Endodermal cell (in vitro differentiated cells): ENCODE results near the gene SRD5A1. TPM values are rescaled to one million over a fixed set of nuclear protein-coding genes. Genes with fewer than 3 reads are reported as not detected.
A peak's percentile ranks its signal among the peaks of the same experiment; 100 is the strongest.

Source experiments
- DNase-seq: peaks from one replicate; pipeline ENCODE4 v3.0.0-alpha.2; 2017
- H3K27ac ChIP-seq: 2 replicates; pipeline ENCODE4 v1.5.1; 2013; ENCODE audit warnings: mild to moderate bottlenecking, low read depth, low read length, moderate library complexity
- H3K27me3 ChIP-seq: 2 replicates; pipeline ENCODE4 v1.6.1; 2013; ENCODE audit warnings: mild to moderate bottlenecking, low read length, moderate library complexity; ENCODE audit not compliant: insufficient read depth, control insufficient read depth, poor library complexity, severe bottlenecking
- H3K36me3 ChIP-seq: 2 replicates; pipeline ENCODE4 v1.7.0; 2013; ENCODE audit warnings: mild to moderate bottlenecking, low read length, moderate library complexity; ENCODE audit not compliant: control insufficient read depth, insufficient read depth
- H3K4me1 ChIP-seq: one replicate; pipeline ENCODE4 v1.7.0; 2013; ENCODE audit warnings: low read length; ENCODE audit not compliant: control insufficient read depth, insufficient read depth
- H3K4me3 ChIP-seq: 2 replicates; pipeline ENCODE4 v1.5.1; 2013; ENCODE audit warnings: mild to moderate bottlenecking, low read length, moderate library complexity
- H3K9ac ChIP-seq: 2 replicates; pipeline ENCODE4 v1.6.1; 2013; ENCODE audit warnings: mild to moderate bottlenecking, low read length, moderate library complexity; ENCODE audit not compliant: poor library complexity, severe bottlenecking; ENCODE audit errors: extremely low read depth
- H3K9me3 ChIP-seq: 2 replicates; pipeline ENCODE4 v1.6.1; 2013; ENCODE audit warnings: mild to moderate bottlenecking, low read length, moderate library complexity; ENCODE audit not compliant: control insufficient read depth
- H3K27ac Mint-ChIP-seq: 2 replicates; pipeline ENCODE4 v1.8.0; 2020; ENCODE audit warnings: mixed read lengths
- H3K27me3 Mint-ChIP-seq: 2 replicates; pipeline ENCODE4 v1.8.0; 2021; ENCODE audit warnings: mild to moderate bottlenecking, mixed read lengths; ENCODE audit not compliant: insufficient read depth
- H3K36me3 Mint-ChIP-seq: 2 replicates; pipeline ENCODE4 v1.8.0; 2020; ENCODE audit warnings: low read depth, mixed read lengths
- H3K4me1 Mint-ChIP-seq: 2 replicates; pipeline ENCODE4 v1.8.0; 2020; ENCODE audit warnings: mixed read lengths
- H3K4me3 Mint-ChIP-seq: 2 replicates; pipeline ENCODE4 v1.8.0; 2020; ENCODE audit warnings: mild to moderate bottlenecking, moderate library complexity, mixed read lengths
- H3K9me3 Mint-ChIP-seq: 2 replicates; pipeline ENCODE4 v1.8.0; 2020; ENCODE audit warnings: mild to moderate bottlenecking, mixed read lengths
- WGBS, 2 experiments: methylation state at CpG; one replicate each; pipeline versions ENCODE4 v1.1.5 to v1.1.7; 2013; ENCODE audit warnings: missing lambda C conversion rate in 2 of 2, mixed read lengths in 1 of 2; ENCODE audit not compliant: insufficient coverage in 1 of 2, insufficient read length in 1 of 2; 5-methylcytosine and 5-hydroxymethylcytosine counted together
- total RNA-seq, 2 donors: library from RNA; stranded (reverse); fragmentation: NEBNext Ultra II Directional in 1 of 2; extraction: Animal tissue kit (Norgen Biotek cat#: 25700) in 1 of 2; gene quantifications; 2 replicates in 1 of 2; 3 replicates in 1 of 2; pipeline ENCODE4 v1.2.1, GENCODE V29; 2021
- TF ChIP-seq, protein P1 (sequence below): fragments of 200-600 bp; sonication (generic); conservative IDR thresholded peaks from 2 replicates; pipeline ENCODE4 v1.5.0; 2021; ENCODE audit warnings: antibody characterized with exemption, mild to moderate bottlenecking

Gene SRD5A1
- total RNA-seq, 2 donors from 2014 or later = 15.0 to 16.2 TPM

GRCh38 chr5:6604341-6604740 lies 28.9 kb upstream of the SRD5A1 start:
- Mint-ChIP-seq H3K27me3 (no peaks in the 10 kb centered on the region), H3K36me3 (peaks cover 84% of the 10 kb centered on the region), H3K27ac (no peak overlapping the region), H3K4me3 (no peak overlapping the region), H3K4me1 (no peaks in the 10 kb centered on the region), H3K9me3 (no peaks in the 10 kb centered on the region)
- Histone ChIP-seq H3K4me3 (no peak overlapping the region), H3K9ac (no peak overlapping the region), H3K9me3 (no peaks in the 10 kb centered on the region), H3K36me3 (peaks cover 97% of the 10 kb centered on the region), H3K27me3 (no peaks in the 10 kb centered on the region), H3K4me1 (no peaks in the 10 kb centered on the region), H3K27ac (no peak overlapping the region)
- WGBS, 2 experiments = 91 to 100% methylated on average over 2 to 6 of the region's 6 CpGs
- DNase-seq = peak; percentile 26
- TF ChIP-seq, protein P1, sequence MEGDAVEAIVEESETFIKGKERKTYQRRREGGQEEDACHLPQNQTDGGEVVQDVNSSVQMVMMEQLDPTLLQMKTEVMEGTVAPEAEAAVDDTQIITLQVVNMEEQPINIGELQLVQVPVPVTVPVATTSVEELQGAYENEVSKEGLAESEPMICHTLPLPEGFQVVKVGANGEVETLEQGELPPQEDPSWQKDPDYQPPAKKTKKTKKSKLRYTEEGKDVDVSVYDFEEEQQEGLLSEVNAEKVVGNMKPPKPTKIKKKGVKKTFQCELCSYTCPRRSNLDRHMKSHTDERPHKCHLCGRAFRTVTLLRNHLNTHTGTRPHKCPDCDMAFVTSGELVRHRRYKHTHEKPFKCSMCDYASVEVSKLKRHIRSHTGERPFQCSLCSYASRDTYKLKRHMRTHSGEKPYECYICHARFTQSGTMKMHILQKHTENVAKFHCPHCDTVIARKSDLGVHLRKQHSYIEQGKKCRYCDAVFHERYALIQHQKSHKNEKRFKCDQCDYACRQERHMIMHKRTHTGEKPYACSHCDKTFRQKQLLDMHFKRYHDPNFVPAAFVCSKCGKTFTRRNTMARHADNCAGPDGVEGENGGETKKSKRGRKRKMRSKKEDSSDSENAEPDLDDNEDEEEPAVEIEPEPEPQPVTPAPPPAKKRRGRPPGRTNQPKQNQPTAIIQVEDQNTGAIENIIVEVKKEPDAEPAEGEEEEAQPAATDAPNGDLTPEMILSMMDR = no peak

GRCh38 chr5:6604946-6605345 lies 28.3 kb upstream of the SRD5A1 start:
- H3K27ac Mint-ChIP-seq = peak overlapping the region; percentile 17
- TF ChIP-seq, protein P1 = no peak
- Histone ChIP-seq H3K36me3 (peaks cover 98% of the 10 kb centered on the region), H3K4me1 (no peaks in the 10 kb centered on the region), H3K27me3 (no peaks in the 10 kb centered on the region), H3K4me3 (no peak overlapping the region), H3K9me3 (no peaks in the 10 kb centered on the region), H3K27ac (no peak overlapping the region), H3K9ac (no peak overlapping the region)
- H3K36me3 Mint-ChIP-seq = peaks cover 88% of the 10 kb centered on the region
- no peak overlapping the region for H3K4me3 Mint-ChIP-seq
- no peaks in the 10 kb centered on the region for H3K4me1 Mint-ChIP-seq
- WGBS, 2 experiments = 94 to 96% methylated on average over 11 to 12 of the region's 12 CpGs
- DNase-seq = peak; percentile 47
- no peaks in the 10 kb centered on the region for H3K9me3 Mint-ChIP-seq
- no peaks in the 10 kb centered on the region for H3K27me3 Mint-ChIP-seq

DNA sequence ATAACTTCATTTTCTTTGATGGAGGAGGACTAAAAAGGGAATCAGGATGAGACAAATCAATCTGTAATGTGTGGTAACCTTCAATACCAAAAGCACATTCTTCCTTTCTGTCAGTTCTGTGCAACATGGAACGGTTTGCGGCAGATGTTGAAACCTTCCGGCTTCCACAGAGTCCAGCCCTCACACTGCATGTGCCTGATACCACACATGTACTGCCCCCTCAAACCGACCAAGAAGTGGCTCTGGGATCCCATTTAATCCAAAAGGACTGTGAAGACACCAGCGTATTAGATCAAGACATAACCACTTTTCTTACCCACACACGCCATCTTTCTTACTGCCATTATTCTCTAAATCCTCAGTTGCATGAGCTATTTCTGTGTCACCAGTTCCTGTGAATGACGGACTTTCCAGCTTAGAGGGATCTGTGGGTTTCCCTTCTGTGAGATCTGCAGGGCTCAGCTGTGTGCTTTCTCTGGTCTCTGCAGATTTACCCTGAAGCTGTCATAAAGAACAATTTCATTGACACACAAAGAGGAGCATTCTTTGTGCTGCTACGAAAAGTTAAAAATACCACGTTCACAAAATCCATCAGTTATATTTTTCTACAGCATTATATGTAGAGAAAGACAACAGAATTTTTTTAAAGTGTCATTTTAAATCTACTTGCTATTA lies 26.2 kb upstream of the SRD5A1 start:
- no peak for DNase-seq
- Mint-ChIP-seq H3K9me3 (no peaks in the 10 kb centered on the region), H3K36me3 (peaks cover 85% of the 10 kb centered on the region), H3K27ac (no peak overlapping the region), H3K4me3 (no peak overlapping the region), H3K27me3 (no peaks in the 10 kb centered on the region), H3K4me1 (no peaks in the 10 kb centered on the region)
- peak overlapping the region; percentile 32 for H3K27ac ChIP-seq
- 88 to 94% methylated on average over 4 to 8 of the region's 9 CpGs for WGBS, 2 experiments
- no peaks in the 10 kb centered on the region for H3K9me3 ChIP-seq
- H3K9ac ChIP-seq = no peak overlapping the region
- no peak overlapping the region for H3K4me3 ChIP-seq
- peaks cover 98% of the 10 kb centered on the region for H3K36me3 ChIP-seq
- TF ChIP-seq, protein P1 = no peak
- H3K4me1 ChIP-seq = no peaks in the 10 kb centered on the region
- no peaks in the 10 kb centered on the region for H3K27me3 ChIP-seq
